HCT116 (cell line): ENCODE data around the gene DPY19L3.

ENCODE experiments used
- CEBPB ChIP-seq: IDR thresholded peaks from 2 replicates; pipeline ENCODE4 v1.6.1; 2012; ENCODE audit warnings: low read depth
- POLR2A ChIP-seq: IDR thresholded peaks from 2 replicates; pipeline ENCODE4 v1.7.0; 2011; ENCODE audit warnings: borderline replicate concordance; ENCODE audit not compliant: insufficient read depth, insufficient read length; ENCODE audit errors: extremely low read depth
- RAD21 ChIP-seq: IDR thresholded peaks from 2 replicates; pipeline ENCODE4 v1.6.1; 2012; ENCODE audit warnings: low read depth, mild to moderate bottlenecking
- ZFX ChIP-seq: fragments of 450-650 bp; IDR thresholded peaks from 2 replicates; pipeline ENCODE4 v1.6.1; 2017
- ZNF274 ChIP-seq: fragments of 200-500 bp; sonication (Bioruptor generic); IDR thresholded peaks from 2 replicates; pipeline ENCODE4 v1.6.1; 2014; ENCODE audit warnings: mild to moderate bottlenecking, low read depth, low read length, inconsistent platforms
- TF ChIP-seq, protein P1 (sequence below), 3 experiments: fragments of 200-600 bp in 1 of 3; sonication (generic) in 1 of 3; IDR thresholded peaks in 2 of 3; conservative IDR thresholded peaks in 1 of 3; 2 replicates each; pipeline ENCODE4 v1.5.1; 2012 to 2017; ENCODE audit warnings: low read depth in 2 of 3, low read length in 2 of 3, antibody characterized with exemption in 1 of 3, borderline replicate concordance in 1 of 3, control low read depth in 1 of 3, mild to moderate bottlenecking in 1 of 3, mixed read lengths in 1 of 3, mixed run types in 1 of 3, moderate library complexity in 1 of 3; ENCODE audit not compliant: insufficient read depth in 1 of 3

DNA sequence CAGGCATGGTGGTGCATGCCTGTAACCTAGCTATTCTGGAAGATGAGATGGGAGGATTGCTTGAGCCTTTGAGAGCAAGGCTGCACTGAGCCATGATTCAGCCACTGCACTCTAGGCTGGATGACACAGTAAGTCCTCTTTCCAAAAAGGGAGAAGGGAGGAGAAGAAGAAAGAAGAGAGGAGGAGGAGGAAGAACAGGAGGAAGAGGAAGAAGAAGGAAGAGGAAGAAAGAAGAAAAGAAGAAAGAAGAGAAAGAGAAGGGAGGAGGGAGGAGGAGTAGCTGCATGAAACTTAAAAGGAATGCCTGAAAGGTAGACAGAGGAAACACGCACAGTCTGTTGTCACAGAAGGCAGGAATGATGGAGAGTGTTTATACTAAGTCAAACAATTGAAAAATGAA, 3.6 kb upstream of the DPY19L3 start:
- TF ChIP-seq ZFX (no peak), POLR2A (no peak), CEBPB (no peak), RAD21 (no peak), ZNF274 (no peak)
- TF ChIP-seq, protein P1, sequence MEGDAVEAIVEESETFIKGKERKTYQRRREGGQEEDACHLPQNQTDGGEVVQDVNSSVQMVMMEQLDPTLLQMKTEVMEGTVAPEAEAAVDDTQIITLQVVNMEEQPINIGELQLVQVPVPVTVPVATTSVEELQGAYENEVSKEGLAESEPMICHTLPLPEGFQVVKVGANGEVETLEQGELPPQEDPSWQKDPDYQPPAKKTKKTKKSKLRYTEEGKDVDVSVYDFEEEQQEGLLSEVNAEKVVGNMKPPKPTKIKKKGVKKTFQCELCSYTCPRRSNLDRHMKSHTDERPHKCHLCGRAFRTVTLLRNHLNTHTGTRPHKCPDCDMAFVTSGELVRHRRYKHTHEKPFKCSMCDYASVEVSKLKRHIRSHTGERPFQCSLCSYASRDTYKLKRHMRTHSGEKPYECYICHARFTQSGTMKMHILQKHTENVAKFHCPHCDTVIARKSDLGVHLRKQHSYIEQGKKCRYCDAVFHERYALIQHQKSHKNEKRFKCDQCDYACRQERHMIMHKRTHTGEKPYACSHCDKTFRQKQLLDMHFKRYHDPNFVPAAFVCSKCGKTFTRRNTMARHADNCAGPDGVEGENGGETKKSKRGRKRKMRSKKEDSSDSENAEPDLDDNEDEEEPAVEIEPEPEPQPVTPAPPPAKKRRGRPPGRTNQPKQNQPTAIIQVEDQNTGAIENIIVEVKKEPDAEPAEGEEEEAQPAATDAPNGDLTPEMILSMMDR (IDR thresholded peaks at IDR 0.05 in 2 of 3, conservative IDR thresholded peaks at IDR 0.05 in 1 of 3; ENCODE audit: borderline replicate concordance in 1 of 3, insufficient read depth in 1 of 3, low read depth in 2 of 3, low read length in 2 of 3) = no peak
